T-helper 1 cell treated with Interleukin-12 subunit alpha and Interleukin-12 subunit beta and Interleukin-4 antibody, amounts not matched to agents 30 ng/mL and 1 ng/mL, for 36 hours (primary cell): ENCODE data around the gene DYNC1I1. TPM values are rescaled to one million over a fixed set of nuclear protein-coding genes. Genes with fewer than 3 reads are reported as not detected.

Source experiments
- intact Hi-C: fragments of 100-400 bp; cut with micrococcal nuclease; formaldehyde crosslinking; loops from one replicate; pipeline ENCODE4 v1.15.1; 2024
- total RNA-seq: library from RNA; stranded (reverse); gene quantifications from 2 replicates; pipeline ENCODE4 v1.2.3, GENCODE V29; 2022

The DYNC1I1 gene
- total RNA-seq, 1 donor from 2014 or later, result not detected

DNA sequence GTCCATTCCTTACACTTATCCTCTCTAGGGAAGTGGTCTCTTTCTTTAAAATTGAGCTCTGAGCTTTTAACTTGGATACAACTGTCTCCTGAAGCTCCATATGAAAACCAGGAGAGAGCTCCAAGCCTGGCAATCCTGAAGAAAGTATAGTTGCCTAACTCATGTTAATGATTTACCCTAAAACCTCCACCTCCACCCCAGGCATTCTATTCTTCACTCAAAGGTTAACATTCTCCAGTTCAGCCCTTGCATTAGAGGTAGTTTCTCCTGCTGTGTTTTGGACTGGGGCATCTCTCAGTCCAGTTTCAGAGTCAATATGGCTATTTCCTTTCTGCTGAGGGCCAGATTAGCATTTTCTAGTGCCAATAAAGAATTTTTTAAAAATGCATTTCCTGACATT lies 354.0 kb downstream of the DYNC1I1 start:
- intact Hi-C loops, result no loop called here

- intact Hi-C loops, result no loop called here
Measured at GRCh38 chr7:96127746-96128145, 355.4 kb downstream of the DYNC1I1 start.

- intact Hi-C loops, result no loop called here
Measured at GRCh38 chr7:96131525-96131924, 359.2 kb downstream of the DYNC1I1 start.

- intact Hi-C loops, result no loop called here
Measured at GRCh38 chr7:96135241-96135640, 362.9 kb downstream of the DYNC1I1 start.

DNA sequence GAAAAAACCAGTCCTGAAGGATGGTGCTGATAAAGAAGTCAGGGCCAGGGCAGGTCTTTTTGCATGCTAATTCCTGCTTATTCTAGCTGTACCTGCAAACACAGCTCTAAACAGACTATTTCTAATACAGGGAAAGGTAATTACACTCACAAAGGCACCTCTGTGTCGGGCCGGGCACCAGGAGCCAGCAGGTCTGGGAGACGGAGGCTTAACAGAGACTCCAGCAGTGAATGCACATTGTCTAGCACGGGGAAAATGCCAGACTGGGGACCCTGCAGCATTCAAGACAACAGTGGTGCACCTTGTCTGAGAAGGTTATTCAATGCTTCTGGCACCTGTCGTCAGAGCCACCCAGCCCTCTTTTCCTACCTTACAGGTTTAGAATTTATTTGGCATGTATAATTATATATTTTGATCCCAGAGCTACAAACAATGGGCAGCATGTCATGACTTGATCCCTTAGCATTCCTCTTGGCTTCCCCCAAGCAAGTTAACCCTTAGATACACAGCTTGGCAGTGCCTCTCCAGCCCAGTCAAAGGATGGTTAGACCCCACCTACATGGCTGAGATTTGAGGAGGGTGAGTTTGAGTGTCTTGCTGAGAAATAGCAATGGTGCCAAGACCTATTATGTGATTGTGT lies 364.4 kb downstream of the DYNC1I1 start:
- intact Hi-C loops, result no loop called here

- intact Hi-C loops, result no loop called here
Measured at GRCh38 chr7:96143495-96144259, 371.3 kb downstream of the DYNC1I1 start.

DNA sequence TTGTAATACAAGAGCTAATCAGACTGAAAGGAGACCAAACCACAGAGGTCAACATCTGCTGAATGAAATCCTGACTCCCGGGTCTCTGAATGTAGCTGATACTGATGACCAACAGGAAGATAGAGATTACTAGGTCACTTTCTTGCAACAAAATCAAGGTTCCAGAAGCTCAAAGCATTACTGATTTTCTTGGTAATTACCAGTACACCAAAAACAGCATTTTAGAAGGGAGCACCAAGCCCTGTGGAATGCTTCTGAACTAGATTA lies 371.8 kb downstream of the DYNC1I1 start:
- intact Hi-C loops, result no loop called here

Other genes with a start within 250 kb of the DYNC1I1 start
- not detected in 2 replicates for gene PDK4, start 176.0 kb upstream of the DYNC1I1 start, total RNA-seq